ENCODE results near the gene ZCCHC24.

- no peak for TF ChIP-seq CTCF (IDR thresholded peaks at IDR 0.05)
- no peak for TF ChIP-seq ZFX (IDR thresholded peaks at IDR 0.05; ENCODE audit: borderline replicate concordance)
Measured at GRCh38 chr10:79405995-79406515, 39.4 kb downstream of the ZCCHC24 start.
